SK-N-SH treated with all-trans-retinoic acid at 6 μM for 48 hours (cell line): ENCODE results near the gene CSF2RB.

Experiments used
- RARB ChIP-seq: fragments of 250-450 bp; sonication (Bioruptor Pico); IDR thresholded peaks from 2 replicates; pipeline ENCODE4 v1.8.0; 2021; ENCODE audit warnings: mild to moderate bottlenecking, moderate library complexity
- ZC3H10 ChIP-seq: fragments of 250-450 bp; sonication (Bioruptor Pico); IDR thresholded peaks from 2 replicates; pipeline ENCODE4 v1.5.1; 2021; ENCODE audit warnings: mild to moderate bottlenecking, moderate library complexity

DNA sequence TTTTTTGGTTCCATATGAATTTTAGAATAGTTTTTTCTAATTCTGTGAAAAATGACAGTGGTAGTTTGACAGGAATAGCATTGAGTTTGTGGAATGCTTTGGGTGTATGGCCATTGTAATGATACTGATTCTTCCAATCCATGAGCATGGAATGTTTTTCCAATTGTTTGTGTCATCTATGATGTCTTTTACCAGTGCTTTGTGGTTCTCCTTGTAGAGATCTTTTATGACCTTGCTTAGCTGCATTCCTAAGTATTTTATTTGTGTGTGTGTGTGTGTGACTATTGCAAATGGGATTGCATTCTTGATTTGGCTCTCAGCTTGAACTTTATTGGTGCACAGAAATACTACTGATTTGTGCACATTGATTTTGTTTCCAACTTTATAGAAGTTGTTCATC lies 3.0 kb upstream of the CSF2RB start:
- TF ChIP-seq RARB (CRISPR knock-in tag) (no peak), ZC3H10 (CRISPR knock-in tag) (no peak)
